ENCODE measurements around the gene PANK4.

DNA sequence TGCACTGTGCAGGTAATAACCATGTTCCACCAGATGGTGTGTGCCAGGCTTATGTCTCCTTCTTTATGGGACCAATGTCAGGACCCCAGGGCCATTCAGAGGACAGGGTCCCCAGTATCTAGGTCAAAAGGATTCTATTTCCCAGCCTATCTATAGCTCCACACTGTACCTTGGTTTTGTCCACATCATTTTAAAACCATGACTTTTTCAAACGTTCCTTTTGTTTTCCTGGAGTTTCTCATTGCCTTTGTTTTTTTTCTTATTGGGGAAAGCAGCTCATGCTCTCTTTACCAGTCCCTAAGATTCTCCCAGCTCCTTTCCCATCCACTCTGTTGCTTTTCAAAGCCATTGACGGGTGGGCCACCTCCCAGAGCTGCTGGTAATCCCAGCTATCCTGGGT, 37.7 kb downstream of the PANK4 start:
- TF ChIP-seq SP1 (IDR thresholded peaks at IDR 0.05; ENCODE audit: low read depth, low read length) (no peak), BACH1 (IDR thresholded peaks at IDR 0.05; ENCODE audit: borderline replicate concordance) (no peak)
- TF ChIP-seq, protein P1, sequence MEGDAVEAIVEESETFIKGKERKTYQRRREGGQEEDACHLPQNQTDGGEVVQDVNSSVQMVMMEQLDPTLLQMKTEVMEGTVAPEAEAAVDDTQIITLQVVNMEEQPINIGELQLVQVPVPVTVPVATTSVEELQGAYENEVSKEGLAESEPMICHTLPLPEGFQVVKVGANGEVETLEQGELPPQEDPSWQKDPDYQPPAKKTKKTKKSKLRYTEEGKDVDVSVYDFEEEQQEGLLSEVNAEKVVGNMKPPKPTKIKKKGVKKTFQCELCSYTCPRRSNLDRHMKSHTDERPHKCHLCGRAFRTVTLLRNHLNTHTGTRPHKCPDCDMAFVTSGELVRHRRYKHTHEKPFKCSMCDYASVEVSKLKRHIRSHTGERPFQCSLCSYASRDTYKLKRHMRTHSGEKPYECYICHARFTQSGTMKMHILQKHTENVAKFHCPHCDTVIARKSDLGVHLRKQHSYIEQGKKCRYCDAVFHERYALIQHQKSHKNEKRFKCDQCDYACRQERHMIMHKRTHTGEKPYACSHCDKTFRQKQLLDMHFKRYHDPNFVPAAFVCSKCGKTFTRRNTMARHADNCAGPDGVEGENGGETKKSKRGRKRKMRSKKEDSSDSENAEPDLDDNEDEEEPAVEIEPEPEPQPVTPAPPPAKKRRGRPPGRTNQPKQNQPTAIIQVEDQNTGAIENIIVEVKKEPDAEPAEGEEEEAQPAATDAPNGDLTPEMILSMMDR (IDR thresholded peaks at IDR 0.05 in 2 of 3, conservative IDR thresholded peaks at IDR 0.05 in 1 of 3; ENCODE audit: control insufficient read depth in 2 of 3, extremely low read depth in 1 of 3, insufficient read depth in 1 of 3, low read depth in 3 of 3, low read length in 3 of 3) = no peak

All from GM12878 (cell line).